Measurements from ENCODE around the gene LRRC14B.

GRCh38 chr5:159448-160172, 31.7 kb upstream of the LRRC14B start:
- TF ChIP-seq YY1 (IDR thresholded peaks at IDR 0.05; ENCODE audit: insufficient read depth, insufficient read length) (no peak), ZNF274 (IDR thresholded peaks at IDR 0.05; ENCODE audit: low read depth, low read length) (no peak), SUZ12 (IDR thresholded peaks at IDR 0.05; ENCODE audit: extremely low read depth, insufficient read depth, insufficient read length) (no peak)

Measured in NT2/D1 (cell line).